ACC112 (cell line): ENCODE data around the gene MED13L.

Experiments
- H2AFZ ChIP-seq: fragments of 200-600 bp; sonication (generic); one replicate; pipeline ENCODE4 v1.6.0; 2017; ENCODE audit warnings: antibody characterized with exemption, low read length; ENCODE audit not compliant: unreplicated experiment
- H3K27ac ChIP-seq: fragments of 200-600 bp; sonication (generic); 2 replicates; pipeline ENCODE4 v1.5.1; 2014; ENCODE audit warnings: low read depth, mild to moderate bottlenecking, antibody characterized with exemption, low read length, moderate library complexity
- H3K27me3 ChIP-seq: fragments of 200-600 bp; sonication (generic); 2 replicates; pipeline ENCODE4 v1.6.1; 2014; ENCODE audit warnings: mild to moderate bottlenecking, antibody characterized with exemption, low read length, moderate library complexity, mixed read lengths; ENCODE audit not compliant: insufficient read depth
- H3K36me3 ChIP-seq: fragments of 200-600 bp; sonication (generic); 2 replicates; pipeline ENCODE4 v1.6.1; 2016; ENCODE audit warnings: mild to moderate bottlenecking, antibody characterized with exemption, low read length, moderate library complexity, mixed read lengths; ENCODE audit not compliant: insufficient read depth
- H3K4me1 ChIP-seq: fragments of 200-600 bp; sonication (generic); one replicate; pipeline ENCODE4 v1.6.1; 2016; ENCODE audit warnings: low read length, mixed read lengths; ENCODE audit not compliant: insufficient read depth, unreplicated experiment, control insufficient read depth
- H3K4me3 ChIP-seq: fragments of 200-600 bp; sonication (generic); 2 replicates; pipeline ENCODE4 v1.5.1; 2014; ENCODE audit warnings: mild to moderate bottlenecking, low read depth, low read length
- H3K79me2 ChIP-seq: fragments of 200-600 bp; sonication (generic); one replicate; pipeline ENCODE4 v1.6.0; 2016; ENCODE audit warnings: low read length; ENCODE audit not compliant: control insufficient read depth, unreplicated experiment, insufficient read depth

Gene MED13L

GRCh38 chr12:115964214-115964613 is 313.3 kb downstream of the MED13L start:
- peaks cover 50% of the 10 kb centered on the region for H3K36me3 ChIP-seq

GRCh38 chr12:115962216-115962615 is 315.3 kb downstream of the MED13L start:
- Histone ChIP-seq H3K79me2 (no peaks in the 10 kb centered on the region), H3K36me3 (peaks cover 51% of the 10 kb centered on the region), H3K4me3 (no peak overlapping the region), H3K27ac (peak overlapping the region; percentile 76), H3K27me3 (no peaks in the 10 kb centered on the region), H3K4me1 (peaks cover 26% of the 10 kb centered on the region), H2AFZ (no peak overlapping the region)

More at GRCh38 chr12:115964214-115964613, 313.3 kb downstream of the MED13L start:
- no peaks in the 10 kb centered on the region for H3K27me3 ChIP-seq
- H3K27ac ChIP-seq, result peak overlapping the region; percentile 76
- H3K4me3 ChIP-seq, result no peak overlapping the region
- peaks cover 26% of the 10 kb centered on the region for H3K4me1 ChIP-seq
- no peak overlapping the region for H2AFZ ChIP-seq
- no peaks in the 10 kb centered on the region for H3K79me2 ChIP-seq

- peak overlapping the region; percentile 16; the same call in 1 of the 2 replicates for H3K27ac ChIP-seq
- no peak overlapping the region for H3K4me3 ChIP-seq
- peaks cover 51% of the 10 kb centered on the region for H3K36me3 ChIP-seq
- no peak overlapping the region for H2AFZ ChIP-seq
- peaks cover 26% of the 10 kb centered on the region for H3K4me1 ChIP-seq
- H3K79me2 ChIP-seq, result no peaks in the 10 kb centered on the region
- no peaks in the 10 kb centered on the region for H3K27me3 ChIP-seq
These were observed 316.4 kb downstream of the MED13L start for GRCh38 chr12:115960868-115961802.

- Histone ChIP-seq H3K79me2 (no peaks in the 10 kb centered on the region), H3K27ac (no peak overlapping the region), H2AFZ (no peak overlapping the region), H3K4me1 (peaks cover 5% of the 10 kb centered on the region), H3K4me3 (no peak overlapping the region), H3K27me3 (no peaks in the 10 kb centered on the region), H3K36me3 (peaks cover 31% of the 10 kb centered on the region)
These were observed 319.7 kb downstream of the MED13L start for GRCh38 chr12:115957686-115958290.

- Histone ChIP-seq H3K27ac (no peak overlapping the region), H3K36me3 (peaks cover 31% of the 10 kb centered on the region), H3K4me1 (no peaks in the 10 kb centered on the region), H3K79me2 (no peaks in the 10 kb centered on the region), H2AFZ (no peak overlapping the region), H3K4me3 (no peak overlapping the region), H3K27me3 (no peaks in the 10 kb centered on the region)
These were observed 320.8 kb downstream of the MED13L start for GRCh38 chr12:115956659-115957058.

GRCh38 chr12:115956236-115956635 is 321.3 kb downstream of the MED13L start:
- no peak overlapping the region for H3K27ac ChIP-seq
- H3K27me3 ChIP-seq, result no peaks in the 10 kb centered on the region
- H2AFZ ChIP-seq, result no peak overlapping the region
- no peak overlapping the region for H3K4me3 ChIP-seq
- no peaks in the 10 kb centered on the region for H3K79me2 ChIP-seq
- H3K36me3 ChIP-seq, result peaks cover 28% of the 10 kb centered on the region
- H3K4me1 ChIP-seq, result no peaks in the 10 kb centered on the region

- H3K27me3 ChIP-seq, result no peaks in the 10 kb centered on the region
- H2AFZ ChIP-seq, result no peak overlapping the region
- H3K36me3 ChIP-seq, result peaks cover 12% of the 10 kb centered on the region; the same call in 1 of the 2 replicates
- no peaks in the 10 kb centered on the region for H3K79me2 ChIP-seq
- no peaks in the 10 kb centered on the region for H3K4me1 ChIP-seq
- H3K4me3 ChIP-seq, result no peak overlapping the region
- H3K27ac ChIP-seq, result no peak overlapping the region
These were observed 324.0 kb downstream of the MED13L start for GRCh38 chr12:115953450-115953849.

GRCh38 chr12:115953031-115953430 is 324.5 kb downstream of the MED13L start:
- H2AFZ ChIP-seq, result no peak overlapping the region
- peaks cover 7% of the 10 kb centered on the region; the same call in 1 of the 2 replicates for H3K36me3 ChIP-seq
- H3K27ac ChIP-seq, result no peak overlapping the region
- H3K4me3 ChIP-seq, result no peak overlapping the region
- H3K4me1 ChIP-seq, result no peaks in the 10 kb centered on the region
- no peaks in the 10 kb centered on the region for H3K27me3 ChIP-seq
- no peaks in the 10 kb centered on the region for H3K79me2 ChIP-seq

GRCh38 chr12:115950959-115951358 is 326.5 kb downstream of the MED13L start:
- no peak overlapping the region for H3K27ac ChIP-seq
- H2AFZ ChIP-seq, result no peak overlapping the region
- no peaks in the 10 kb centered on the region for H3K79me2 ChIP-seq
- no peaks in the 10 kb centered on the region for H3K36me3 ChIP-seq
- no peak overlapping the region for H3K4me3 ChIP-seq
- H3K4me1 ChIP-seq, result no peaks in the 10 kb centered on the region
- H3K27me3 ChIP-seq, result no peaks in the 10 kb centered on the region

GRCh38 chr12:115949675-115950074 is 327.8 kb downstream of the MED13L start:
- H3K27me3 ChIP-seq, result no peaks in the 10 kb centered on the region
- H3K4me3 ChIP-seq, result no peak overlapping the region
- no peaks in the 10 kb centered on the region for H3K79me2 ChIP-seq
- H2AFZ ChIP-seq, result no peak overlapping the region
- H3K27ac ChIP-seq, result no peak overlapping the region
- no peaks in the 10 kb centered on the region for H3K4me1 ChIP-seq
- H3K36me3 ChIP-seq, result no peaks in the 10 kb centered on the region

- H3K27ac ChIP-seq, result no peak overlapping the region
- H2AFZ ChIP-seq, result no peak overlapping the region
- H3K4me1 ChIP-seq, result no peaks in the 10 kb centered on the region
- H3K79me2 ChIP-seq, result no peaks in the 10 kb centered on the region
- no peaks in the 10 kb centered on the region for H3K36me3 ChIP-seq
- H3K27me3 ChIP-seq, result no peaks in the 10 kb centered on the region
- H3K4me3 ChIP-seq, result no peak overlapping the region
These were observed 329.8 kb downstream of the MED13L start for GRCh38 chr12:115947696-115948062.
